Hepatocyte (in vitro differentiated cells): ENCODE results near the gene GTF3C1.
A peak's percentile ranks its signal among the peaks of the same experiment; 100 is the strongest.

Experiments
- EZH2 ChIP-seq: fragments of 200-600 bp; sonication (generic); IDR thresholded peaks from 2 replicates; pipeline ENCODE4 v1.6.1; 2016; ENCODE audit warnings: antibody characterized with exemption, mild to moderate bottlenecking, borderline replicate concordance
- EZH2phosphoT487 ChIP-seq: fragments of 200-600 bp; sonication (generic); IDR thresholded peaks from one replicate; pipeline ENCODE4 v1.6.1; 2018; ENCODE audit warnings: antibody characterized with exemption, mild to moderate bottlenecking, low read depth, moderate library complexity; ENCODE audit not compliant: unreplicated experiment, severe bottlenecking
- TF ChIP-seq, protein P1 (sequence below): fragments of 200-600 bp; sonication (generic); IDR thresholded peaks from 2 replicates; pipeline ENCODE4 v1.5.1; 2016; ENCODE audit warnings: antibody characterized with exemption, mild to moderate bottlenecking; ENCODE audit not compliant: poor library complexity

DNA sequence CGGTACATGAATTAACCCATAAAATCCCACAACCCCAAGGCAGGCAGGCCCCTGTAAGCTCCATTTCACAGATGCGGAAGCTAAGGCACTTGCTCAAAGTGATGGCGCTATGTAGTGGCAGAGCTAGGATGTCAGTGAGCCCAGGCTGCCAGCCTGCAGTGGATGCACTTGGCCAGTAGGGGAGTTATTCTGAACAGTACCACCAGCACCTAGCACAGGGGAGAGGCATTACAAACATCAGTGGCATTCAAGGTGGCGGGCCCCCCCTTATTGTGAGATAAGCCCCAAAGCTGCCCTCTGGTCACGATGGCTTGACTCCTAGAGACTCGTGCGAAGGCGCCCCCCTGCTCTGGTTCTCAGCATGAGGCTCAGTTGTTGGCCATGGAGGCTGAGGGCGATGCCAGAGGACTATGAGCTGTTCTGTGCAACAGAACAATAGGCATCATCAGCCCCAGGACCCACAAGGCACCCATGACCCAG is 33.8 kb downstream of the GTF3C1 start:
- TF ChIP-seq, protein P1, sequence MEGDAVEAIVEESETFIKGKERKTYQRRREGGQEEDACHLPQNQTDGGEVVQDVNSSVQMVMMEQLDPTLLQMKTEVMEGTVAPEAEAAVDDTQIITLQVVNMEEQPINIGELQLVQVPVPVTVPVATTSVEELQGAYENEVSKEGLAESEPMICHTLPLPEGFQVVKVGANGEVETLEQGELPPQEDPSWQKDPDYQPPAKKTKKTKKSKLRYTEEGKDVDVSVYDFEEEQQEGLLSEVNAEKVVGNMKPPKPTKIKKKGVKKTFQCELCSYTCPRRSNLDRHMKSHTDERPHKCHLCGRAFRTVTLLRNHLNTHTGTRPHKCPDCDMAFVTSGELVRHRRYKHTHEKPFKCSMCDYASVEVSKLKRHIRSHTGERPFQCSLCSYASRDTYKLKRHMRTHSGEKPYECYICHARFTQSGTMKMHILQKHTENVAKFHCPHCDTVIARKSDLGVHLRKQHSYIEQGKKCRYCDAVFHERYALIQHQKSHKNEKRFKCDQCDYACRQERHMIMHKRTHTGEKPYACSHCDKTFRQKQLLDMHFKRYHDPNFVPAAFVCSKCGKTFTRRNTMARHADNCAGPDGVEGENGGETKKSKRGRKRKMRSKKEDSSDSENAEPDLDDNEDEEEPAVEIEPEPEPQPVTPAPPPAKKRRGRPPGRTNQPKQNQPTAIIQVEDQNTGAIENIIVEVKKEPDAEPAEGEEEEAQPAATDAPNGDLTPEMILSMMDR: peak; percentile 29
- TF ChIP-seq EZH2phosphoT487: no peak
- TF ChIP-seq EZH2: no peak
